Activated CD4-positive, alpha-beta T cell treated with anti-CD3 and anti-CD28 coated beads for 1 hour (primary cell): ENCODE data around the gene MAST4.

Experiments used
- DNase-seq: peaks from one replicate; pipeline ENCODE4 v3.0.0-alpha.2; 2020

Gene MAST4

GRCh38 chr5:67201897-67202549 is 605.8 kb downstream of the MAST4 start:
- no peak for DNase-seq

GRCh38 chr5:67202828-67203227 is 606.6 kb downstream of the MAST4 start:
- DNase-seq: no peak

DNA sequence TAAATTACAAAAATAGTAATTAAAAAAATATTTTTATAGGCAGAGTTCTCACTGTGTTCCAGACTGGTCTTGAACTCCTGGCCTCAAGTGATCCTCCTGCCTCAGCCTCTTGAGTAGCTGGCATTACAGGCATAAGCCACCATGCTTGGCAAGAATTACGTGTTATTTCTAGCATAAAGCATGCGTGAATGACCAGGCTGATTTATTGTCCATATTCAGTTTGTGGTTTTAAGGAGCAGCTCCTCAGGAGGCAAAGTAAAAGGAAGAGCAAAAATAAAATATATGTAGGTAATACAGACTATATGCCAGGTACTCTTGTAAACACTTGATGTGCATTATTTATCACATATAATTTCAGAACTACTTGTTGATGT is 607.5 kb downstream of the MAST4 start:
- no peak for DNase-seq

GRCh38 chr5:67204821-67205220 is 608.6 kb downstream of the MAST4 start:
- DNase-seq: no peak

GRCh38 chr5:67205981-67206380 is 609.8 kb downstream of the MAST4 start:
- no peak for DNase-seq

DNA sequence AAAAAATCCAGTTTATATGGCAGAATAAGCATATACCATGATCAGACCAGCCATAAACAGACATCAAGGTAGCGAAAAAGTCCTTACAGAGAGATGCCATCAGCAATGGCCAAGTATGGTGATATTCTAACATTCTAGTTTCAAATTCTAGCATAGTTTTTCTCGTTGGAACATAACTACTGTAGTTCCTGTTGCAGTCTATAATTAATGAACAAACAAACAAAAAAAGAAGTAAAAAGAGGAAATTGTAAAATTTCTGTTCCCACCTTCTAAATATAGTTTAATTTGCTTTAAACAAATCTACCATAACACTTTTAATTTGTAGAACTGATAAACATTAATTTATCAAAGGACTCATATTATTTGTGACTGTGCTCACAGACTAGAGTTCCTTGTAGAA is 610.3 kb downstream of the MAST4 start:
- no peak for DNase-seq

GRCh38 chr5:67206929-67207328 is 610.7 kb downstream of the MAST4 start:
- peak; percentile 69 for DNase-seq

DNA sequence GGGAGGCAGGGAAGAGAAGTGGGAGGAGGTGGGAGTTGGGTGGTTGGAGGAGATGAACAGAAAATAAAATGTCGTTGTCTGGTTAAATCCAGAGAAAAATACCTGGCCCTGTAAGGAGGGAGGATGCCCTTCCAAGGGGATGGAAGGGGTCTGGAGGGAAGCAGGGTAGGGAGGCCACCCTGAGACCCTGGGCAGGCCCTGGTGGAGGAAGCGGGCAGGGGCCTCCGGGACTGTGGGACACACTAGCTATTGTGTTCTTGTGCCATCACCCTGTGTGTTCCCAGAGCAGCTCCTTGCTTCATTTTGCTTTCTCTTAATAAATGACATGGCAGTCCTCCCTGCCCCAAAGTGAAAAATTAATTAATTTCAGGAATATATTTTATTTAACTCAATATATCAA is 612.2 kb downstream of the MAST4 start:
- no peak for DNase-seq

- DNase-seq: peak; percentile 28
Measured at GRCh38 chr5:67209141-67209771, 613.1 kb downstream of the MAST4 start.

GRCh38 chr5:67211926-67212325 is 615.7 kb downstream of the MAST4 start:
- DNase-seq: no peak

GRCh38 chr5:67214036-67214435 is 617.8 kb downstream of the MAST4 start:
- DNase-seq: no peak

DNA sequence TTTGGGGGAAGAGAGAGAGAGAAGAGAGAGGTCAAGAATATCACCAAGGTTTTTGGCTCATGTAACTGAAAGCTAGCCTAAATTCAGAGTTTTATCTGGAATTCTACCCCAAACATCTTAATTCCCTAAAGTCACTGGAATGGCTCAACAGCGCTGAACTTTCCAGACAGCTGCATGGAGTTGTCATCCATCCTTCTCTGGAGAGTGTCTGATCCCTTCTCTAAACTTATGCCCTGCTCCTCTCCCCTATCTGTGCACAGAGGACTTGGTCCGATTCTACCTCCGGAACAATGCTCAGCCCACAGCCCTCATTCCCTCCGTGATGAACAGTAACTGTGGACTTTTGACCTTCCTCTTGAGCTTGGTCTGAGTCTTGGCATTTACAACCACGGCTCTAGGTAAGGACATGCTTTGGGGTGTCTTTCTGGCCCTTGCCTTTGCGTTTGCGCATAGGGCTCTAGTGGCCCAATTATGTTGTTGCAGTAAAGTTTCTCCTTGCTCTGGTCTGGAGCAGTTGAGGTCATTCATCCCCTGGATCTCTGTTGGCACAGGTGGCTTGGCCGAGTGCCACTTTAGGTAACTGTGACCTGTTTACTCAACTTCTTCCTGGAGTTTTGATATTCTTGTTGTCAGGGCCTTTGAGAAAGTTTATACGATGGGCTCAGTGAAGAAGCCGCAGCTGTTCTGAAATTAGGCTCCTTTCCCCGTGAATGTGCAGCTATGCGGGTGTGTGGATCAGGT is 618.7 kb downstream of the MAST4 start:
- no peak for DNase-seq

- peak; percentile 40 for DNase-seq
Measured at GRCh38 chr5:67215519-67216471, 619.6 kb downstream of the MAST4 start.

DNA sequence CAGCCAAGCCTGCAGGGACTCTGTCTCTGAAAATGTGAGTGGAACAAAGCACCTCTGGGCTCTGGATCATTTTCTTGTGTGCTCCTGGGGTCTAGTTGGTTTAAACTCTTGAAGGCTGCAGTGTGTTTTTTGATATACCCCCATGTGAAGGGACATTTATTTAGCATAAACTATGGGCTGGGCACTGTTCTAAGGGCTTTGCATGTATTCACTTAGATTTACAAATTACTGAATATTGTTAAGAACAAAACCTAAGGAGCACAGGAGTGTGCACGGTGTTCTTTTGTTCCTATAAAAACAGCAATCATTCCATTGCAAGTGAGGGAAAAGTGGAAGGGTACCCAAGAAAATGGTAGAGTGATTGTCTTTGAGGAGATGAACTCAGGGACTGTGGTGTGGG is 620.4 kb downstream of the MAST4 start:
- no peak for DNase-seq
